NCI-H2227 (cell line): ENCODE data around the gene CRIP1.

Experiments used
- DNase-seq: peaks from one replicate; lab custom pipeline; 2025; ENCODE audit not compliant: unreplicated experiment; lab: John Stamatoyannopoulos, UW

The CRIP1 gene

GRCh38 chr14:105531894-105532623 lies 45.4 kb downstream of the CRIP1 start:
- no peak for DNase-seq

GRCh38 chr14:105532735-105533141 lies 46.1 kb downstream of the CRIP1 start:
- DNase-seq: no peak

- DNase-seq: no peak
Measured at GRCh38 chr14:105533391-105533790, 46.7 kb downstream of the CRIP1 start.

- no peak for DNase-seq
Measured at GRCh38 chr14:105533811-105534498, 47.3 kb downstream of the CRIP1 start.

GRCh38 chr14:105534586-105534985 lies 47.9 kb downstream of the CRIP1 start:
- no peak for DNase-seq

GRCh38 chr14:105536051-105536450 lies 49.4 kb downstream of the CRIP1 start:
- no peak for DNase-seq

- no peak for DNase-seq
Measured at GRCh38 chr14:105536691-105537579, 50.2 kb downstream of the CRIP1 start.

- DNase-seq: peak; percentile 60
Measured at GRCh38 chr14:105537580-105538474, 51.1 kb downstream of the CRIP1 start.
